Bronchial epithelial cell (primary cell): Measurements from ENCODE around the gene INPP5F. TPM values are rescaled to one million over a fixed set of nuclear protein-coding genes. Genes with fewer than 3 reads are reported as not detected.
A peak's percentile ranks its signal among the peaks of the same experiment; 100 is the strongest.

Source experiments
- DNase-seq: peaks from one replicate; pipeline ENCODE4 v3.0.0-alpha.2; 2010; ENCODE audit warnings: low read depth
- FAIRE-seq: peaks from 2 replicates; lab custom pipeline; 2011; peaks lifted over from hg19 to GRCh38; lab: Jason Lieb, UNC
- H3K27me3 ChIP-seq: 2 replicates; pipeline ENCODE4 v1.5.1; 2011; ENCODE audit warnings: low read length; ENCODE audit not compliant: control insufficient read depth, insufficient read depth
- H3K36me3 ChIP-seq: 2 replicates; pipeline ENCODE4 v1.5.1; 2011; ENCODE audit warnings: low read length; ENCODE audit not compliant: control insufficient read depth, insufficient read depth
- H3K4me3 ChIP-seq: 2 replicates; pipeline ENCODE4 v1.5.1; 2011; ENCODE audit warnings: mild to moderate bottlenecking, low read depth, low read length, control low read depth
- total RNA-seq: library from RNA; depleted of rRNA; stranded (reverse); fragments of >200 nt; gene quantifications from 2 replicates; pipeline ENCODE4 v1.2.1, GENCODE V29; 2014
- TF ChIP-seq, protein P1 (sequence below): IDR thresholded peaks from 2 replicates; pipeline ENCODE4 v1.5.1; 2011; ENCODE audit warnings: mild to moderate bottlenecking, moderate library complexity, low read length, control low read depth, inconsistent platforms; ENCODE audit not compliant: insufficient read depth, severe bottlenecking

The INPP5F gene
- total RNA-seq, 1 donor from 2014 or later: 11.6 TPM

DNA sequence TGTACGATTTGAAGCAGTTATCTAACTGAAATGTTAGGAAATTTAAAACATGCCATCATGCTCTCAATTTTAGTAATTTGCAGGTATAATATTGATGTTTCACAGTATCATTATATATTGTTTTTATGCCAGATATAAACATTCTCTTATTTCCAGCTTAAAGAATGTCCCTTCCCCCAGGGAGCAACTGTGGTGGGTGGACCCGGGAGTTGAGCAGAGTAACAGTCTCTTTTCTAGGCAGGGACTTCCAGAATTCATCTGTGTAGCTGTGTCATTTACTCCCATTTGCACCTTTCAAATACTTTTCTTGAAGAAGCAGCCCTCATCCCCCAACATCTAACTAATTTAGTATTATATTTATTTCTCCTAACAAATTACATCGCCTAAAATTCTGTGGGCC, 9.6 kb downstream of the INPP5F start:
- TF ChIP-seq, protein P1, sequence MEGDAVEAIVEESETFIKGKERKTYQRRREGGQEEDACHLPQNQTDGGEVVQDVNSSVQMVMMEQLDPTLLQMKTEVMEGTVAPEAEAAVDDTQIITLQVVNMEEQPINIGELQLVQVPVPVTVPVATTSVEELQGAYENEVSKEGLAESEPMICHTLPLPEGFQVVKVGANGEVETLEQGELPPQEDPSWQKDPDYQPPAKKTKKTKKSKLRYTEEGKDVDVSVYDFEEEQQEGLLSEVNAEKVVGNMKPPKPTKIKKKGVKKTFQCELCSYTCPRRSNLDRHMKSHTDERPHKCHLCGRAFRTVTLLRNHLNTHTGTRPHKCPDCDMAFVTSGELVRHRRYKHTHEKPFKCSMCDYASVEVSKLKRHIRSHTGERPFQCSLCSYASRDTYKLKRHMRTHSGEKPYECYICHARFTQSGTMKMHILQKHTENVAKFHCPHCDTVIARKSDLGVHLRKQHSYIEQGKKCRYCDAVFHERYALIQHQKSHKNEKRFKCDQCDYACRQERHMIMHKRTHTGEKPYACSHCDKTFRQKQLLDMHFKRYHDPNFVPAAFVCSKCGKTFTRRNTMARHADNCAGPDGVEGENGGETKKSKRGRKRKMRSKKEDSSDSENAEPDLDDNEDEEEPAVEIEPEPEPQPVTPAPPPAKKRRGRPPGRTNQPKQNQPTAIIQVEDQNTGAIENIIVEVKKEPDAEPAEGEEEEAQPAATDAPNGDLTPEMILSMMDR: no peak
- Histone ChIP-seq H3K36me3 (no peaks in the 10 kb centered on the region), H3K4me3 (no peak overlapping the region), H3K27me3 (no peaks in the 10 kb centered on the region)
- FAIRE-seq (no peak), DNase-seq (no peak)

DNA sequence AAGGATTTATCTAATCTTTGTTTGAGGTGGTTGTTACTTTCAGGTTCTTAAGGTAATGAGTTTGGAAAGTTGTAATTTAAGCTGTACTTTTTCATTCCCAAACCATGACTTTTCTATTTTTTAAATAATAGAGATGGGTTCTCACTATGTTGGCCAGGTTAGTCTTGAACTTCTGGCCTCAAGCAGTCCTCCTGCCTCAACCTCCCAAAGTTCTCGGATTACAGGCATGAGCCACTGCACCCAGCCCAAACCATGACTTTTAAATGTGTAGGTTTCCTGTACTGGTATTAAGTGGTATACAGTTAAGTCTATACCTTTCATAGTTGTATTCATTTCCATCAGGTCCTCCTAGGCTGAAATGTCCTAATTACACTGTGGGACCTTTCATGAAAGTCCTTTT, 10.4 kb downstream of the INPP5F start:
- no peaks in the 10 kb centered on the region for H3K36me3 ChIP-seq
- DNase-seq: no peak
- no peak overlapping the region for H3K4me3 ChIP-seq
- no peaks in the 10 kb centered on the region for H3K27me3 ChIP-seq
- TF ChIP-seq, protein P1: no peak
- no peak for FAIRE-seq

DNA sequence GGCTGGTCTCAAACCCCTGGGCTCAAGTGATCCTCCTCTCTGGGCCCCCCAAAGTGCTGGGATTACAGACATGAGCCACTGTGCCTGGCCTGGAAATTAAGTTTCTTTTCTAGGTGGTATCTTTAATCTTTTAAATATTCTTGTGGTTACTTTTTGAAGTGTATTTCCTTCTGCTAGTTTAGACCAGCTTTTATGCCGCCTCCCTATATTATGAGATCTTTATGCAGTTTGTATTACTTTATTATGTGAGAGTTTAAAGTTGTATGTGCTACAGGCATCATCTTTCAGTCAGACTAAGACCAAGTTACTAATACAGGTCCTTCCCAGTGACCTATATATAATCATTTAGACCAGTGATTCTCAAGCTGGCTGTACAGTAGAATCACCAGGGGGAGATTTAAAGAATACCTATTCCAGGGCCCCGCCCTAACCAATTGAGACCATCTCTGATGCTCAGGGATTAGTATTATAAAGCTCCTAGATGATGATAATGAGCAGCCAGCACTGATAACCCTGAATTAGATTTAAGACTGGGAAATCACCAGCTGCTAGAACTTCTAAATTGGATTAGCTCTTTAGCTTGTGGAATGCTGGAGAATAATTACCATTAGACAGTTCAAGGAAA, 11.3 kb downstream of the INPP5F start:
- H3K4me3 ChIP-seq: no peak overlapping the region
- FAIRE-seq (no peak), DNase-seq (no peak)
- no peaks in the 10 kb centered on the region for H3K36me3 ChIP-seq
- TF ChIP-seq, protein P1: no peak
- no peaks in the 10 kb centered on the region for H3K27me3 ChIP-seq

DNA sequence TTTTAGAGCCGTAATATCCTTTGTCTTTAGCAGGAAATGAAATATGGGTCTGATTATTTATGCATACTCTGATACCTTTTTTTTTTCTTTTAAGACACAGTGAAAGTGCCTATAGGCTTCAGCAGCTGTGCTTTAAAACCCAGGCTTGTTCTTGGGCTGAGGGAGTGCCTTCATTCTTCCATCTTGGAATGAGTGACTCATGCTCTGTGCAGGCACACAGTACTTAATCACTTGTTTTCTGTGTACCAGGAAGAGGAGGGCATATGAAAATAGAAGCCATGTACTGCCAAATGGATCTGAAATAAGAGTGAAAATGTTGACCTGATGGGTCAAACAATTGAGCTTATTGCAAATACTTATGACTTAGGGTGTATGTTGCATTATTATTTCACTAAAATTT, 12.0 kb downstream of the INPP5F start:
- H3K4me3 ChIP-seq: no peak overlapping the region
- TF ChIP-seq, protein P1: no peak
- FAIRE-seq (no peak), DNase-seq (peak; percentile 92)
- H3K36me3 ChIP-seq: no peaks in the 10 kb centered on the region
- no peaks in the 10 kb centered on the region for H3K27me3 ChIP-seq

DNA sequence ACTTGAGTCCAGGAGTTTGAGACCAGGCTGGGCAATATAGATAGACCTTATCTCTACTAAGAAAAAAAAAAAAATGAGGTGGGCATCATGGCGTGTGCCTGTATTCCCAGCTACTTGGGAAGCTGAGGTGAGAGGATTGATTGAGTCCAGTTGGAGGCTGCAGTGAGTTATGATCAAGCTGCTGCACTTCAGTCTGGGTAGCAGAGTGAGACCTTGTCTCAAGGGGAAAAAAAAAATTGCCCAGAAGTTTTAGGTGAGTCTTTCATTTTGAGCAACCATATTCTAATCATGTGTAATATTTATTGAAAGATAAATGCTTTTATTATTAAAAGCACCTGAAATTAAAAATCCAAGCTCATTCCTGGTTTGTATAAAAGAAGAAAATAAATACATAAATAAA, 13.1 kb downstream of the INPP5F start:
- TF ChIP-seq, protein P1: no peak
- FAIRE-seq (no peak), DNase-seq (no peak)
- no peaks in the 10 kb centered on the region for H3K36me3 ChIP-seq
- H3K27me3 ChIP-seq: no peaks in the 10 kb centered on the region
- H3K4me3 ChIP-seq: no peak overlapping the region

DNA sequence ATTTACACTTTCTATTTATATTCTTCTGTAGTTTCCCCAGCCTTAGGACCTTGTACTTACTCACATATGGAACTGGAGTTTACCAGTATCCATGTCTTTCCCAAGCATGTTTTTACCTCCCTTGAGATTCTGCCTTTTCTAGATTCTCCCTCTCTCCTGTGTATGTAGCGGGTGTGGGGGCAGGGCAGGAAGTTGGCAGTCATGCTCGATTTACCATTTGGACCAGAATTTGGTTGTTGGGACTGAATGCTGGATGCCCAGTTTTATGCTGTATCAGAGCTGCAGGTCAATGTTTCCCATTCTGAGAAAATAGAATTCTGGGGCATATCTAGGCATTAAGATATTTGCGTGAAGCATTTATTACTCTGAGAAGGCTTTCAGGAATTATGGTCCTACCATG, 14.2 kb downstream of the INPP5F start:
- DNase-seq: no peak
- Histone ChIP-seq H3K36me3 (no peaks in the 10 kb centered on the region), H3K27me3 (no peaks in the 10 kb centered on the region), H3K4me3 (no peak overlapping the region)
- TF ChIP-seq, protein P1: no peak
- FAIRE-seq: no peak
